ENCODE data around the gene TRIM8.

- no peak for TF ChIP-seq CTCF (IDR thresholded peaks at IDR 0.05)
- no peak for TF ChIP-seq EZH2 (IDR thresholded peaks at IDR 0.05; ENCODE audit: borderline replicate concordance, insufficient read depth, low read depth, low read length, poor library complexity, severe bottlenecking)
Measured at GRCh38 chr10:102682981-102683380, 38.7 kb downstream of the TRIM8 start.
